IMR-90 (cell line): ENCODE measurements around the gene KDM4B. TPM values are rescaled to one million over a fixed set of nuclear protein-coding genes. Genes with fewer than 3 reads are reported as not detected.

Experiments
- ATAC-seq: fragments of 200-7000 bp; cut with Tn5 transposase; 2 replicates; pipeline ENCODE4 v1.9.1; 2020; ENCODE audit warnings: low read depth, mild to moderate bottlenecking, moderate library complexity
- BruUV-seq: library from RNA; stranded (reverse); fragments of 400-500 nt; replicated peaks from 2 replicates; lab custom pipeline; 2021; lab: Mats Ljungman, UMichigan
- CTCF ChIA-PET: fragments of 300-600 bp; formaldehyde crosslinking; extraction: SDS; loops from one replicate; lab custom pipeline; 2021; ENCODE audit warnings: antibody characterized with exemption; lab: Yijun Ruan, JAX
- POLR2A ChIA-PET: fragments of 300-600 bp; sonication (Branson Sonifier 250); formaldehyde crosslinking; loops from one replicate; lab custom pipeline; 2022; ENCODE audit warnings: antibody characterized with exemption; ENCODE audit not compliant: unreplicated experiment; lab: Charles Lee
- DNase-seq: peaks from one replicate; pipeline ENCODE4 v3.0.0; 2013
- H2AFZ ChIP-seq: replicated peaks from 2 replicates; pipeline ENCODE3; 2013; ENCODE audit warnings: low read length, mild to moderate bottlenecking; ENCODE audit not compliant: poor library complexity
- H2AK5ac ChIP-seq: 2 replicates; pipeline ENCODE4 v1.6.1; 2013; ENCODE audit warnings: low read depth, low read length, inconsistent platforms
- H2AK9ac ChIP-seq: replicated peaks from 2 replicates; pipeline ENCODE3; 2013; ENCODE audit warnings: mild to moderate bottlenecking, low read depth, low read length, moderate library complexity; ENCODE audit not compliant: poor library complexity
- H2BK120ac ChIP-seq: 2 replicates; pipeline ENCODE4 v1.6.1; 2013; ENCODE audit warnings: low read depth, low read length, inconsistent platforms
- H2BK15ac ChIP-seq: 3 replicates; pipeline ENCODE4 v1.6.1; 2013; ENCODE audit warnings: low read depth, low read length, inconsistent platforms
- H2BK20ac ChIP-seq: 2 replicates; pipeline ENCODE4 v1.6.1; 2013; ENCODE audit warnings: low read depth, mild to moderate bottlenecking, inconsistent platforms, low read length, moderate library complexity
- H2BK5ac ChIP-seq: 2 replicates; pipeline ENCODE4 v1.6.1; 2013; ENCODE audit warnings: mild to moderate bottlenecking, low read depth, low read length, inconsistent platforms; ENCODE audit not compliant: poor library complexity, severe bottlenecking
- H3K14ac ChIP-seq: replicated peaks from 2 replicates; pipeline ENCODE4 v1.6.1; 2013; ENCODE audit warnings: low read depth, low read length, inconsistent platforms
- H3K18ac ChIP-seq: 2 replicates; pipeline ENCODE4 v1.6.1; 2013; ENCODE audit warnings: low read depth, low read length, control low read depth
- H3K23ac ChIP-seq: 2 replicates; pipeline ENCODE4 v1.6.1; 2013; ENCODE audit warnings: low read depth, low read length, inconsistent platforms
- H3K27ac ChIP-seq: 2 replicates; pipeline ENCODE4 v1.5.1; 2013; ENCODE audit warnings: mild to moderate bottlenecking, control low read depth, low read length; ENCODE audit not compliant: insufficient read depth
- H3K27me3 ChIP-seq: 2 replicates; pipeline ENCODE4 v1.6.1; 2013; ENCODE audit warnings: low read length; ENCODE audit not compliant: control insufficient read depth, insufficient read depth
- H3K36me3 ChIP-seq: 2 replicates; pipeline ENCODE4 v1.6.1; 2013; ENCODE audit warnings: low read length, mixed read lengths; ENCODE audit not compliant: control insufficient read depth, insufficient read depth
- H3K4ac ChIP-seq: 2 replicates; pipeline ENCODE4 v1.6.1; 2013; ENCODE audit warnings: low read depth, low read length, inconsistent platforms
- H3K4me1 ChIP-seq: 2 replicates; pipeline ENCODE4 v1.6.1; 2013; ENCODE audit warnings: low read length, mixed read lengths; ENCODE audit not compliant: control insufficient read depth, insufficient read depth
- H3K4me2 ChIP-seq: 2 replicates; pipeline ENCODE4 v1.6.1; 2013; ENCODE audit warnings: low read depth, mild to moderate bottlenecking, control low read depth, low read length, moderate library complexity
- H3K4me3 ChIP-seq: 2 replicates; pipeline ENCODE4 v1.5.1; 2013; ENCODE audit warnings: low read depth, mild to moderate bottlenecking, control low read depth, low read length, moderate library complexity; ENCODE audit not compliant: insufficient read depth
- H3K56ac ChIP-seq: 2 replicates; pipeline ENCODE4 v1.6.1; 2013; ENCODE audit warnings: low read length, inconsistent platforms; ENCODE audit not compliant: insufficient read depth; ENCODE audit errors: extremely low read depth
- H3K79me1 ChIP-seq, 2 experiments: 2 replicates each; pipeline ENCODE4 v1.6.1; 2013; ENCODE audit warnings: low read length in 2 of 2, inconsistent platforms in 1 of 2, low read depth in 1 of 2
- H3K9ac ChIP-seq: 2 replicates; pipeline ENCODE4 v1.6.1; 2013; ENCODE audit warnings: low read depth, low read length, control low read depth
- H3K9me1 ChIP-seq: 2 replicates; pipeline ENCODE4 v1.6.1; 2013; ENCODE audit warnings: low read length, inconsistent platforms; ENCODE audit not compliant: insufficient read depth
- H3K9me3 ChIP-seq: 2 replicates; pipeline ENCODE4 v1.6.1; 2013; ENCODE audit warnings: low read length; ENCODE audit not compliant: control insufficient read depth, insufficient read depth
- H4K20me1 ChIP-seq: 2 replicates; pipeline ENCODE4 v1.6.1; 2013; ENCODE audit warnings: low read length, inconsistent platforms; ENCODE audit not compliant: insufficient read depth
- H4K5ac ChIP-seq: 2 replicates; pipeline ENCODE4 v1.6.1; 2013; ENCODE audit warnings: mild to moderate bottlenecking, low read depth, low read length, control low read depth
- H4K8ac ChIP-seq, 2 experiments: 2 replicates each; pipeline ENCODE4 v1.6.1; 2013; ENCODE audit warnings: low read depth in 2 of 2, low read length in 2 of 2, control low read depth in 1 of 2, inconsistent platforms in 1 of 2
- H4K91ac ChIP-seq: 2 replicates; pipeline ENCODE4 v1.6.1; 2013; ENCODE audit warnings: low read depth, low read length, inconsistent platforms; ENCODE audit not compliant: insufficient read depth
- FOS ChIP-seq: fragments of 150-350 bp; IDR thresholded peaks from 2 replicates; pipeline ENCODE4 v1.6.1; 2016; ENCODE audit warnings: low read depth, low read length
- MAFK ChIP-seq: IDR thresholded peaks from 2 replicates; pipeline ENCODE4 v1.6.1; 2012; ENCODE audit warnings: low read depth, low read length, improper control_type of control experiment
- NFE2L2 ChIP-seq: fragments of 150-350 bp; IDR thresholded peaks from 2 replicates; pipeline ENCODE4 v1.6.1; 2016; ENCODE audit warnings: low read depth, mild to moderate bottlenecking, low read length
- RAD21 ChIP-seq: IDR thresholded peaks from 2 replicates; pipeline ENCODE4 v1.6.1; 2012; ENCODE audit warnings: low read length, improper control_type of control experiment
- RFX5 ChIP-seq: IDR thresholded peaks from 2 replicates; pipeline ENCODE4 v1.8.0; 2012; ENCODE audit warnings: low read depth, mild to moderate bottlenecking, low read length, moderate library complexity
- SMC3 ChIP-seq: fragments of 150-350 bp; IDR thresholded peaks from 2 replicates; pipeline ENCODE4 v1.6.1; 2016; ENCODE audit warnings: low read depth, mild to moderate bottlenecking, antibody characterized with exemption, low read length, moderate library complexity
- USF2 ChIP-seq: fragments of 150-350 bp; IDR thresholded peaks from 2 replicates; pipeline ENCODE4 v1.6.1; 2017; ENCODE audit warnings: mild to moderate bottlenecking, antibody characterized with exemption, low read length, low read depth
- WGBS, 2 experiments: methylation state at CpG; one replicate each; pipeline versions ENCODE4 v1.1.5 to v1.1.7; 2013; ENCODE audit warnings: missing lambda C conversion rate in 2 of 2; ENCODE audit not compliant: insufficient read length in 1 of 2; ENCODE audit errors: extremely low coverage in 2 of 2; 5-methylcytosine and 5-hydroxymethylcytosine counted together
- dilution Hi-C: fragments of 300-500 bp; cut with HindIII; formaldehyde crosslinking; loops from one replicate; pipeline ENCODE4 v1.14.3; 2018; ENCODE audit warnings: low sequenced_read_pairs; ENCODE audit not compliant: unreplicated experiment
- in situ Hi-C: fragments of 300-500 bp; cut with MboI; formaldehyde crosslinking; loops from 3 replicates; pipeline ENCODE4 v1.14.3; 2019; ENCODE audit warnings: low sequenced_read_pairs, inconsistent platforms, mixed read lengths
- intact Hi-C: fragments of 100-400 bp; cut with micrococcal nuclease; formaldehyde crosslinking; loops from 2 replicates; pipeline ENCODE4 v1.10.0; 2022
- polyA plus RNA-seq, 3 experiments: library from polyadenylated mRNA; depleted of rRNA; stranded (reverse); fragments of >200 nt; gene quantifications; 2 replicates each; pipeline ENCODE4 v1.2.3, GENCODE V29; 2012; ENCODE audit warnings: low replicate concordance in 1 of 3
- total RNA-seq: library from RNA; depleted of rRNA; stranded (reverse); fragments of >200 nt; gene quantifications from 2 replicates; pipeline ENCODE4 v1.2.3, GENCODE V29; 2012

KDM4B gene
- total and polyA plus RNA-seq, 2 of the 4 experiments (the other 2 are of a cell fraction), result 5.0 to 17.9 TPM

- H2AK9ac ChIP-seq, result no peak overlapping the region
- H4K20me1 ChIP-seq, result peaks cover 97% of the 10 kb centered on the region
- H2AK5ac ChIP-seq, result no peak overlapping the region
- H3K4ac ChIP-seq, result no peak overlapping the region
- H3K79me1 ChIP-seq, result peaks cover 37 to 90% of the 10 kb centered on the region in 2 experiments
- H2BK20ac ChIP-seq, result no peak overlapping the region
- H4K8ac ChIP-seq, result no peak overlapping the region
- H3K4me1 ChIP-seq, result peaks cover 12% of the 10 kb centered on the region
- H3K18ac ChIP-seq, result no peak overlapping the region
- no peak overlapping the region for H3K9ac ChIP-seq
- H4K5ac ChIP-seq, result no peak overlapping the region
- ATAC-seq (no peak), DNase-seq (no peak)
- H3K56ac ChIP-seq, result no peak overlapping the region
- no peak overlapping the region for H2BK15ac ChIP-seq
- dilution Hi-C loops (no loop called here), intact Hi-C loops (no loop called here), in situ Hi-C loops (no loop called here)
- H3K36me3 ChIP-seq, result peaks cover 9% of the 10 kb centered on the region
- H2AFZ ChIP-seq, result no peak overlapping the region
- no peaks in the 10 kb centered on the region for H3K27me3 ChIP-seq
- no peak overlapping the region for H3K23ac ChIP-seq
- BruUV-seq, result no TSS peak
- no peak overlapping the region for H3K14ac ChIP-seq
- no peak overlapping the region for H4K91ac ChIP-seq
- ChIA-PET CTCF (interaction anchor here (0.6 to 3.5 kb wide), 2 partner anchors 23 to 53 kb away, joined by 3 to 11 read pairs; no protein-coding TSS in a partner anchor), POLR2A (interaction anchor here (0.6 kb wide), 1 partner anchor 1058 kb away, joined by 6 read pairs; no protein-coding TSS in a partner anchor)
- no peaks in the 10 kb centered on the region for H3K9me3 ChIP-seq
- 87% methylated on average over 4 of the region's 10 CpGs; no CpG with 5 or more reads in 1 of the 2 experiments for WGBS, 2 experiments
- no peak overlapping the region for H2BK120ac ChIP-seq
- no peak overlapping the region for H2BK5ac ChIP-seq
- no peak overlapping the region for H3K27ac ChIP-seq
- no peak for TF ChIP-seq FOS
- no peak for TF ChIP-seq NFE2L2
- no peak for TF ChIP-seq RFX5
- TF ChIP-seq MAFK, result no peak
- TF ChIP-seq RAD21, result no peak
- TF ChIP-seq SMC3, result no peak
- no peak for TF ChIP-seq USF2
- no peak overlapping the region for H3K4me2 ChIP-seq
- peaks cover 19% of the 10 kb centered on the region for H3K9me1 ChIP-seq
- no peak overlapping the region for H3K4me3 ChIP-seq
Measured at GRCh38 chr19:5025027-5025426, 56.1 kb downstream of the KDM4B start.
